Thyroid gland (tissue), 4 donors: ENCODE results near the gene UBA6.

Experiments
- CTCF ChIP-seq, 6 experiments: fragments of 200-600 bp in 3 of 6; fragments of 450-650 bp in 3 of 6; sonication (generic) in 3 of 6; IDR thresholded peaks; one replicate each; pipeline ENCODE4 v1.5.1; 2016 to 2019; ENCODE audit warnings: antibody characterized with exemption in 6 of 6, mild to moderate bottlenecking in 2 of 6, inconsistent platforms in 1 of 6, moderate library complexity in 1 of 6
- POLR2A ChIP-seq, 2 donors: fragments of 450-650 bp; IDR thresholded peaks; one replicate each; pipeline ENCODE4 v1.6.1; 2017; ENCODE audit warnings: antibody characterized with exemption in 2 of 2, mild to moderate bottlenecking in 2 of 2, moderate library complexity in 1 of 2

GRCh38 chr4:67593741-67594175 lies 107.2 kb downstream of the UBA6 start:
- TF ChIP-seq CTCF (IDR thresholded peaks at IDR 0.05) (no peak), POLR2A (IDR thresholded peaks at IDR 0.05) (no peak)
